H1 (cell line): ENCODE measurements around the gene MACROD2.

Source experiments
- CTBP2 ChIP-seq: IDR thresholded peaks from 2 replicates; pipeline ENCODE4 v1.7.0; 2011; ENCODE audit warnings: borderline replicate concordance, mild to moderate bottlenecking, moderate library complexity, mixed read lengths, low read length; ENCODE audit not compliant: insufficient read depth, insufficient read length
- EP300 ChIP-seq, 2 experiments: IDR thresholded peaks; 1 replicate in 1 of 2; 2 replicates in 1 of 2; pipeline ENCODE4 v1.6.1; 2011 to 2012; ENCODE audit warnings: low read depth in 2 of 2, low read length in 2 of 2, mild to moderate bottlenecking in 2 of 2, borderline replicate concordance in 1 of 2, inconsistent platforms in 1 of 2, moderate library complexity in 1 of 2
- FOSL1 ChIP-seq: IDR thresholded peaks from 2 replicates; pipeline ENCODE4 v1.6.1; 2011; ENCODE audit warnings: mild to moderate bottlenecking, low read depth, low read length, moderate library complexity; ENCODE audit not compliant: insufficient read depth
- KDM1A ChIP-seq: fragments of 200-600, 300-600 bp; sonication (generic); IDR thresholded peaks from 2 replicates; pipeline ENCODE4 v1.7.1; 2016; ENCODE audit warnings: mild to moderate bottlenecking, low read length, borderline replicate concordance
- MAFK ChIP-seq: IDR thresholded peaks from 2 replicates; pipeline ENCODE4 v1.6.1; 2012; ENCODE audit warnings: low read depth, mild to moderate bottlenecking, improper control_type of control experiment, low read length
- POLR2A ChIP-seq, 2 experiments: IDR thresholded peaks; 1 replicate in 1 of 2; 2 replicates in 1 of 2; pipeline ENCODE4 v1.6.1; 2011; ENCODE audit warnings: low read depth in 2 of 2, low read length in 2 of 2, mild to moderate bottlenecking in 2 of 2; ENCODE audit errors: control extremely low read depth in 1 of 2
- SIN3A ChIP-seq, 2 experiments: IDR thresholded peaks in 1 of 2; conservative IDR thresholded peaks in 1 of 2; 2 replicates each; pipeline ENCODE4 v1.6.1; 2011 to 2012; ENCODE audit warnings: low read length in 2 of 2, improper control_type of control experiment in 1 of 2, low read depth in 1 of 2, mild to moderate bottlenecking in 1 of 2
- ZNF274 ChIP-seq: IDR thresholded peaks from 2 replicates; pipeline ENCODE4 v1.7.0; 2012; ENCODE audit warnings: low read length, borderline replicate concordance; ENCODE audit errors: extremely low read depth
- TF ChIP-seq, protein P1 (sequence below), 3 experiments: IDR thresholded peaks; 1 replicate in 2 of 3; 2 replicates in 1 of 3; pipeline versions ENCODE4 v1.5.1 to v1.6.1; 2011; ENCODE audit warnings: low read length in 3 of 3, mild to moderate bottlenecking in 3 of 3, inconsistent platforms in 2 of 3, low read depth in 1 of 3, moderate library complexity in 1 of 3; ENCODE audit not compliant: insufficient read depth in 1 of 3; ENCODE audit errors: control extremely low read depth in 1 of 3

DNA sequence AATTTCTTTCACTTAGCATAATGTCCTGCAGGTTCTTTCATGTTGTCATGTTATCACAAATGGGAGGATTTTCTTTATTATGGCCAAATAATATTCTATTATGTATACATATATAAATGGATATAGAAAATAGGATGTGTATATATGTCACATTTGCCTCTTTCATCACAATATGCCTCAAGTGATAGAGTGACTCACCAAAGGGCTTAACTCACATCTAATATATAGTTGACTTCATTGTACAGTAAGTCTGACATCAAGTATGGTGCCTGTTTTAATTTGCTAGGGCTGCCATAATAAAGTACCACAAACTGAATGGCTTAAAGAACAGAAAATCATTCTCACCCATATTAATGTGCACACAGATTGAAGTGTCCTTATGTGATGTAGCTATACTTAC is 778.2 kb downstream of the MACROD2 start:
- TF ChIP-seq CTBP2 (no peak), EP300 (IDR thresholded peaks at IDR 0.05; ENCODE audit: borderline replicate concordance in 1 of 2, low read depth in 2 of 2, low read length in 2 of 2) (no peak), FOSL1 (no peak), ZNF274 (no peak), KDM1A (no peak), SIN3A (conservative IDR thresholded peaks at IDR 0.05 in 1 of 2, IDR thresholded peaks at IDR 0.05 in 1 of 2; ENCODE audit: low read depth in 1 of 2, low read length in 2 of 2) (no peak), POLR2A (IDR thresholded peaks at IDR 0.05; ENCODE audit: control extremely low read depth in 1 of 2, low read depth in 2 of 2, low read length in 2 of 2) (no peak), MAFK (no peak)
- TF ChIP-seq, protein P1, sequence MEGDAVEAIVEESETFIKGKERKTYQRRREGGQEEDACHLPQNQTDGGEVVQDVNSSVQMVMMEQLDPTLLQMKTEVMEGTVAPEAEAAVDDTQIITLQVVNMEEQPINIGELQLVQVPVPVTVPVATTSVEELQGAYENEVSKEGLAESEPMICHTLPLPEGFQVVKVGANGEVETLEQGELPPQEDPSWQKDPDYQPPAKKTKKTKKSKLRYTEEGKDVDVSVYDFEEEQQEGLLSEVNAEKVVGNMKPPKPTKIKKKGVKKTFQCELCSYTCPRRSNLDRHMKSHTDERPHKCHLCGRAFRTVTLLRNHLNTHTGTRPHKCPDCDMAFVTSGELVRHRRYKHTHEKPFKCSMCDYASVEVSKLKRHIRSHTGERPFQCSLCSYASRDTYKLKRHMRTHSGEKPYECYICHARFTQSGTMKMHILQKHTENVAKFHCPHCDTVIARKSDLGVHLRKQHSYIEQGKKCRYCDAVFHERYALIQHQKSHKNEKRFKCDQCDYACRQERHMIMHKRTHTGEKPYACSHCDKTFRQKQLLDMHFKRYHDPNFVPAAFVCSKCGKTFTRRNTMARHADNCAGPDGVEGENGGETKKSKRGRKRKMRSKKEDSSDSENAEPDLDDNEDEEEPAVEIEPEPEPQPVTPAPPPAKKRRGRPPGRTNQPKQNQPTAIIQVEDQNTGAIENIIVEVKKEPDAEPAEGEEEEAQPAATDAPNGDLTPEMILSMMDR (IDR thresholded peaks at IDR 0.05; ENCODE audit: control extremely low read depth in 1 of 3, insufficient read depth in 1 of 3, low read depth in 1 of 3, low read length in 3 of 3): no peak
